HCT116 (cell line): Measurements from ENCODE around the gene SDCCAG8. TPM values are rescaled to one million over a fixed set of nuclear protein-coding genes. Genes with fewer than 3 reads are reported as not detected.

Experiments used
- ATAC-seq: fragments of 200-7000 bp; cut with Tn5 transposase; 2 replicates; pipeline ENCODE4 v1.9.1; 2020; ENCODE audit warnings: mild to moderate bottlenecking, moderate library complexity
- BruUV-seq: library from RNA; stranded (reverse); fragments of 400-500 nt; replicated peaks from 2 replicates; lab custom pipeline; 2021; lab: Mats Ljungman, UMichigan
- CTCF ChIA-PET: fragments of 300-600 bp; sonication (Branson Sonifier 250); formaldehyde crosslinking; loops from one replicate; lab custom pipeline; 2021; ENCODE audit warnings: antibody characterized with exemption; lab: Charles Lee
- POLR2A ChIA-PET: fragments of 300-600, 350-600 bp; sonication (Branson Sonifier 250); formaldehyde crosslinking; loops from one replicate; lab custom pipeline; 2021; ENCODE audit warnings: antibody characterized with exemption; lab: Charles Lee
- RAD21 ChIA-PET, 2 experiments: fragments of 300-600 bp; sonication (Branson Sonifier 250); formaldehyde crosslinking; loops; one replicate each; lab custom pipeline; 2023; ENCODE audit warnings: low total read pairs in 2 of 2; ENCODE audit not compliant: uncharacterized antibody in 2 of 2, unreplicated experiment in 2 of 2, low non-redundant PET in 1 of 2; lab: Charles Lee
- DNase-seq: peaks from one replicate; pipeline ENCODE4 v3.0.0-alpha.2; 2010; ENCODE audit warnings: low read depth, low spot score
- H2AFZ ChIP-seq: fragments of 200-600 bp; shearing (Covaris generic), sonication (generic); 2 replicates; pipeline ENCODE4 v1.6.1; 2017; ENCODE audit warnings: low read depth, mixed run types, mixed read lengths, antibody characterized with exemption, low read length; ENCODE audit not compliant: poor library complexity, severe bottlenecking
- H3K27ac ChIP-seq: 2 replicates; pipeline ENCODE4 v1.5.1; 2012; ENCODE audit warnings: low read depth, low read length
- H3K27me3 ChIP-seq: fragments of 200-600 bp; sonication (generic); 2 replicates; pipeline ENCODE4 v1.6.1; 2016; ENCODE audit warnings: mixed run types, low read length, mixed read lengths; ENCODE audit not compliant: insufficient read depth
- H3K36me3 ChIP-seq, 2 experiments: fragments of 200-500 bp in 1 of 2; fragments of 200-600 bp in 1 of 2; sonication (Bioruptor generic) in 1 of 2; sonication (generic) in 1 of 2; 2 replicates each; pipeline versions ENCODE4 v1.5.1 to v1.6.1; 2014 to 2016; ENCODE audit warnings: low read length in 2 of 2, inconsistent platforms in 1 of 2, mixed read lengths in 1 of 2, mixed run types in 1 of 2; ENCODE audit not compliant: insufficient read depth in 2 of 2, control insufficient read depth in 1 of 2
- H3K4me1 ChIP-seq, 2 experiments: fragments of 200-600 bp in 1 of 2; sonication (generic) in 1 of 2; 2 replicates each; pipeline versions ENCODE4 v1.5.1 to v1.6.1; 2012 to 2017; ENCODE audit warnings: low read length in 2 of 2, inconsistent platforms in 1 of 2, mild to moderate bottlenecking in 1 of 2, mixed read lengths in 1 of 2, mixed run types in 1 of 2, moderate library complexity in 1 of 2; ENCODE audit not compliant: insufficient read depth in 2 of 2, control insufficient read depth in 1 of 2
- H3K4me2 ChIP-seq: fragments of 200-600 bp; sonication (generic); 2 replicates; pipeline ENCODE4 v1.6.1; 2017; ENCODE audit warnings: mixed run types, low read length, mixed read lengths
- H3K4me3 ChIP-seq, 2 experiments: fragments of 200-600 bp in 1 of 2; sonication (generic) in 1 of 2; replicated peaks in 1 of 2; 2 replicates each; pipeline ENCODE4 v1.5.1; 2011 to 2016; ENCODE audit warnings: low read length in 2 of 2, control low read depth in 1 of 2, low read depth in 1 of 2, mild to moderate bottlenecking in 1 of 2, mixed read lengths in 1 of 2, mixed run types in 1 of 2
- H3K79me2 ChIP-seq: fragments of 200-600 bp; sonication (generic); 2 replicates; pipeline ENCODE4 v1.6.1; 2017; ENCODE audit warnings: mild to moderate bottlenecking, mixed run types, low read length, moderate library complexity, mixed read lengths; ENCODE audit not compliant: insufficient read depth
- H3K9ac ChIP-seq: fragments of 200-600 bp; sonication (generic); 2 replicates; pipeline ENCODE4 v1.6.1; 2016; ENCODE audit warnings: low read length, mixed read lengths
- H3K9me2 ChIP-seq: fragments of 200-600 bp; sonication (generic), shearing (Covaris generic); 2 replicates; pipeline ENCODE4 v1.6.1; 2017; ENCODE audit warnings: mixed run types, mild to moderate bottlenecking, moderate library complexity; ENCODE audit not compliant: insufficient read depth
- H3K9me3 ChIP-seq, 2 experiments: fragments of 200-500 bp in 1 of 2; fragments of 200-600 bp in 1 of 2; sonication (Bioruptor generic) in 1 of 2; sonication (generic) in 1 of 2; 2 replicates each; pipeline ENCODE4 v1.6.1; 2014 to 2017; ENCODE audit warnings: low read length in 2 of 2, mixed read lengths in 2 of 2, inconsistent platforms in 1 of 2, low read depth in 1 of 2, mild to moderate bottlenecking in 1 of 2, mixed run types in 1 of 2, moderate library complexity in 1 of 2; ENCODE audit not compliant: control insufficient read depth in 1 of 2, insufficient read depth in 1 of 2
- H4K20me1 ChIP-seq: fragments of 200-600 bp; sonication (generic), shearing (Covaris generic); 2 replicates; pipeline ENCODE4 v1.6.1; 2017; ENCODE audit warnings: mixed run types, mild to moderate bottlenecking, moderate library complexity; ENCODE audit not compliant: insufficient read depth
- CBX3 ChIP-seq: IDR thresholded peaks from 2 replicates; pipeline ENCODE4 v1.6.1; 2012; ENCODE audit warnings: low read depth
- CEBPB ChIP-seq: IDR thresholded peaks from 2 replicates; pipeline ENCODE4 v1.6.1; 2012; ENCODE audit warnings: low read depth
- EGR1 ChIP-seq: IDR thresholded peaks from 2 replicates; pipeline ENCODE4 v1.6.1; 2012; ENCODE audit warnings: low read depth
- ELF1 ChIP-seq: IDR thresholded peaks from 2 replicates; pipeline ENCODE4 v1.6.1; 2012; ENCODE audit warnings: low read depth, borderline replicate concordance
- SIN3A ChIP-seq: IDR thresholded peaks from 2 replicates; pipeline ENCODE4 v1.6.1; 2012; ENCODE audit warnings: low read depth
- SRF ChIP-seq: IDR thresholded peaks from 2 replicates; pipeline ENCODE4 v1.6.1; 2012; ENCODE audit warnings: low read depth
- YY1 ChIP-seq: IDR thresholded peaks from 2 replicates; pipeline ENCODE4 v1.6.1; 2011; ENCODE audit warnings: low read length, low read depth, moderate library complexity, mild to moderate bottlenecking; ENCODE audit not compliant: insufficient replicate concordance; ENCODE audit errors: extremely low read depth
- ZFX ChIP-seq: fragments of 450-650 bp; IDR thresholded peaks from 2 replicates; pipeline ENCODE4 v1.6.1; 2017
- ZNF274 ChIP-seq: fragments of 200-500 bp; sonication (Bioruptor generic); IDR thresholded peaks from 2 replicates; pipeline ENCODE4 v1.6.1; 2014; ENCODE audit warnings: mild to moderate bottlenecking, low read depth, low read length, inconsistent platforms
- intact Hi-C: fragments of 100-400 bp; cut with micrococcal nuclease; formaldehyde crosslinking; loops from 2 replicates; pipeline ENCODE4 v1.10.0; 2022
- total RNA-seq: library from RNA; stranded (reverse); gene quantifications from one replicate; pipeline ENCODE4 v1.2.1, GENCODE V29; 2021; ENCODE audit not compliant: unreplicated experiment

Gene SDCCAG8
- total RNA-seq, 1 experiment from 2014 or later, result 38.2 TPM

DNA sequence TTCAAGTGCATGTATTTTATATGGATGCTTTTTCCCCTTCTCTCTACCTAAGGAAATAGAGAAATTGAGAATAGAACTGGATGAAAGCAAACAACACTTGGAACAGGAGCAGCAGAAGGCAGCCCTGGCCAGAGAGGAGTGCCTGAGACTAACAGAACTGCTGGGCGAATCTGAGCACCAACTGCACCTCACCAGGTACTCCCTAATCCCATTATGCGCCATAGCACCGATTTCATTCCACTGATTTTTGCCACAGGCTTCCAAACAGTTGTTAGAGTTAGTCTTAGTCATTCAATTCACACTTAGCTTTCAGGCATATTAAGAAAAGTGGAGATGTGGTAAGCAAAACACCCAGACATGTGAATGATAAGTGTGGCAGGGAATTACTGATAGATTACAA, 122.8 kb downstream of the SDCCAG8 start (continued):
- no peak for TF ChIP-seq SRF
- TF ChIP-seq ELF1, result no peak

GRCh38 chr1:243379208-243379607, 123.4 kb downstream of the SDCCAG8 start:
- Histone ChIP-seq H3K4me3 (no peak overlapping the region), H3K9ac (no peak overlapping the region), H3K9me3 (peaks cover 0 to 3% of the 10 kb centered on the region in 2 experiments; a peak in 1 of 4 replicates), H3K79me2 (no peaks in the 10 kb centered on the region), H3K4me1 (no peaks in the 10 kb centered on the region), H4K20me1 (no peaks in the 10 kb centered on the region), H3K36me3 (no peaks in the 10 kb centered on the region), H3K9me2 (no peaks in the 10 kb centered on the region), H3K27ac (no peak overlapping the region), H2AFZ (no peak overlapping the region), H3K27me3 (no peaks in the 10 kb centered on the region), H3K4me2 (no peak overlapping the region)
- BruUV-seq, result no TSS peak
- ATAC-seq (no peak), DNase-seq (no peak)
- CTCF ChIA-PET, result no interaction called here
- RAD21 ChIA-PET, result no interaction called here
- TF ChIP-seq YY1 (no peak), CBX3 (no peak), ELF1 (no peak), CEBPB (no peak), ZFX (no peak), SRF (no peak), SIN3A (no peak), EGR1 (no peak)
- intact Hi-C loops, result no loop called here
- POLR2A ChIA-PET, result no interaction called here

GRCh38 chr1:243379706-243380105, 123.9 kb downstream of the SDCCAG8 start:
- H3K4me1 ChIP-seq, result no peaks in the 10 kb centered on the region
- H3K4me2 ChIP-seq, result no peak overlapping the region
- H3K27ac ChIP-seq, result no peak overlapping the region
- no peaks in the 10 kb centered on the region for H3K36me3 ChIP-seq
- intact Hi-C loops, result no loop called here
- no peaks in the 10 kb centered on the region; a peak in 1 of 4 replicates for H3K9me3 ChIP-seq
- TF ChIP-seq ZNF274, result no peak
- TF ChIP-seq SIN3A, result no peak
- CTCF ChIA-PET, result no interaction called here
- BruUV-seq, result no TSS peak
- POLR2A ChIA-PET, result no interaction called here
- DNase-seq (no peak), ATAC-seq (no peak)
- no peaks in the 10 kb centered on the region for H4K20me1 ChIP-seq
- H3K79me2 ChIP-seq, result no peaks in the 10 kb centered on the region
- RAD21 ChIA-PET, result no interaction called here
- H3K9me2 ChIP-seq, result no peaks in the 10 kb centered on the region
- no peak overlapping the region for H3K9ac ChIP-seq
- H2AFZ ChIP-seq, result no peak overlapping the region
- no peak overlapping the region for H3K4me3 ChIP-seq
- no peaks in the 10 kb centered on the region for H3K27me3 ChIP-seq
